ENCODE measurements around the gene DEF6. TPM values are rescaled to one million over a fixed set of nuclear protein-coding genes. Genes with fewer than 3 reads are reported as not detected.
A peak's percentile ranks its signal among the peaks of the same experiment; 100 is the strongest.

DEF6 gene
- total and polyA plus RNA-seq, 2 of the 13 experiments (the other 11 are each of a cell fraction or from before 2014, with no cell fraction given), result 5.2 to 10.0 TPM

DNA sequence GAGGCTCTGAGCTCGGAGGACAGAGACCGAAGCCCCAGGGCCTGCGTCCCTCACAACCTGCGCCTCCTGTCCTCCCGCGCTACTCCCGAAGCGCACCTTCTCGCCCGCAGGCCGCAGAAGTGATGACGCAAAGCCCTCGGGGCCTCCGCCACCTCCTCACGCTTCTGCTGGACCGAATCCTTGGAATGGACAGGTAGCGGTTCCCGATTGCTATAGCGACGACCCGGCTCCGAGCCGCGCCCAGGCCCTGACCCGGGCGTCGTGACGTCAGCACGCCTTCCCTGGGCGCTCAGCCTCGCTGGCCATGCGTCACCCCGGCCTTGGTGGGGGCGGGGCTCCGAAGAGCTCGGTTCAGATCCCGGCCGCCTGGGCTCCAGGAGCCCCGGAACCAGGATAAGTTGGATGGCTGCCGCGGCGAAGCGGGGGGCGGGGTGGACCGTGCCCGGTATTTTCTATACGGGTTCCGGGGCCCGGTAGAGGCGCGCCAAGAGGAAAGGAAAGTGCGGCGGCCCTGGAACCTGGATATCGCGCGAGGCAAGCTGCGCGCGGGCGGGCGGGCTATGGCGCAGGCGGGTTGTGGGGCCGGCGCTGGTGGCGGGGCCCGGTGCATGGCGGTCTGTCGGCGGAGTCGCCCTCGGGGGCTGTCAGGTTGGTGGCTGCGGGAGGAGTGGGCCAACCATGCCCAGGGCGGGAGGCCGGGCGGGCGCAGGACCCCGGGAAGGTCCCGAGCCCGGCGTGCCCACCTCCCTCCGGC, 38.2 kb upstream of the DEF6 start, which contains the start of gene ZNF76 (continued):
- TF ChIP-seq BORCS8-MEF2B (CRISPR knock-in tag; IDR thresholded peaks at IDR 0.05) (peak; percentile 96), ZNF329 (CRISPR knock-in tag; IDR thresholded peaks at IDR 0.05; ENCODE audit: low read depth) (0 out of 2 replicates have a peak, but pooled peaks have one; percentile 37), ZNF33B (CRISPR knock-in tag; IDR thresholded peaks at IDR 0.05) (peak; percentile 22), ZNF143 (CRISPR knock-in tag; IDR thresholded peaks at IDR 0.05) (peak; percentile 68; the same call in 1 of the 2 replicates), BCL6 (CRISPR knock-in tag; IDR thresholded peaks at IDR 0.05) (0 out of 2 replicates have a peak, but pooled peaks have one; percentile 70), ELF3 (CRISPR knock-in tag; IDR thresholded peaks at IDR 0.05) (peak; percentile 80), PPARG (CRISPR knock-in tag; conservative IDR thresholded peaks at IDR 0.05) (peak; percentile 68), SMC3 (IDR thresholded peaks at IDR 0.05; ENCODE audit: low read length) (no peak), CBX2 (IDR thresholded peaks at IDR 0.05; ENCODE audit: low read depth, low read length) (no peak; the same call in 1 of the 2 replicates), CBX2 (CRISPR knock-in tag; IDR thresholded peaks at IDR 0.05; ENCODE audit: low read depth) (no peak; the same call in 1 of the 2 replicates), ZC3H4 (CRISPR knock-in tag; IDR thresholded peaks at IDR 0.05; ENCODE audit: borderline replicate concordance) (peak; percentile 43; the same call in 1 of the 2 replicates), ZNF251 (CRISPR knock-in tag; IDR thresholded peaks at IDR 0.05) (no peak; the same call in 1 of the 2 replicates), ZBTB8A (CRISPR knock-in tag; IDR thresholded peaks at IDR 0.05; ENCODE audit: borderline replicate concordance, low read depth) (peak; percentile 86), SUZ12 (IDR thresholded peaks at IDR 0.05; ENCODE audit: low read depth, low read length) (no peak), POGZ (CRISPR knock-in tag; IDR thresholded peaks at IDR 0.05) (peak; percentile 86), SOX13 (IDR thresholded peaks at IDR 0.05) (peak; percentile 56; the same call in 1 of the 2 replicates), SOX13 (CRISPR knock-in tag; conservative IDR thresholded peaks at IDR 0.05 in 1 of 2, IDR thresholded peaks at IDR 0.05 in 1 of 2) (peak in 1 of 2 experiments; percentile 73; a peak in 2 of 4 replicates), MATR3 (CRISPR knock-in tag; IDR thresholded peaks at IDR 0.05) (no peak), SMARCC2 (IDR thresholded peaks at IDR 0.05) (no peak)
- TF ChIP-seq, protein P1, sequence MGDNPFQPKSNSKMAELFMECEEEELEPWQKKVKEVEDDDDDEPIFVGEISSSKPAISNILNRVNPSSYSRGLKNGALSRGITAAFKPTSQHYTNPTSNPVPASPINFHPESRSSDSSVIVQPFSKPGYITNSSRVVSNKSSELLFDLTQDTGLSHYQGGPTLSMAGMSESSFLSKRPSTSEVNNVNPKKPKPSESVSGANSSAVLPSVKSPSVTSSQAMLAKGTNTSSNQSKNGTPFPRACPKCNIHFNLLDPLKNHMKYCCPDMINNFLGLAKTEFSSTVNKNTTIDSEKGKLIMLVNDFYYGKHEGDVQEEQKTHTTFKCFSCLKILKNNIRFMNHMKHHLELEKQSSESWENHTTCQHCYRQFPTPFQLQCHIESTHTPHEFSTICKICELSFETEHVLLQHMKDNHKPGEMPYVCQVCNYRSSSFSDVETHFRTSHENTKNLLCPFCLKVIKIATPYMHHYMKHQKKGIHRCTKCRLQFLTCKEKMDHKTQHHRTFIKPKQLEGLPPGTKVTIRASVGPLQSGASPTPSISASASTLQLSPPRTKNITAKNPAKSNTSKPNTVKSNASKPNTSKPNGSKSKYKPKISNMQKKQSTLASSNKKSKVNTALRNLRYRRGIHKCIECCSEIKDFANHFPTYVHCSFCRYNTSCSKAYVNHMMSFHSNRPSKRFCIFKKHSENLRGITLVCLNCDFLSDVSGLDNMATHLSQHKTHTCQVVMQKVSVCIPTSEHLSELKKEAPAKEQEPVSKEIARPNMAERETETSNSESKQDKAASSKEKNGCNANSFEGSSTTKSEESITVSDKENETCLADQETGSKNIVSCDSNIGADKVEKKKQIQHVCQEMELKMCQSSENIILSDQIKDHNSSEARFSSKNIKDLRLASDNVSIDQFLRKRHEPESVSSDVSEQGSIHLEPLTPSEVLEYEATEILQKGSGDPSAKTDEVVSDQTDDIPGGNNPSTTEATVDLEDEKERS (CRISPR knock-in tag; IDR thresholded peaks at IDR 0.05), result peak; percentile 41; the same call in 1 of the 2 replicates
- TF ChIP-seq, protein P2, sequence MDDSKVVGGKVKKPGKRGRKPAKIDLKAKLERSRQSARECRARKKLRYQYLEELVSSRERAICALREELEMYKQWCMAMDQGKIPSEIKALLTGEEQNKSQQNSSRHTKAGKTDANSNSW (CRISPR knock-in tag; IDR thresholded peaks at IDR 0.05; ENCODE audit: borderline replicate concordance), result peak; percentile 96
- TF ChIP-seq, protein P3, sequence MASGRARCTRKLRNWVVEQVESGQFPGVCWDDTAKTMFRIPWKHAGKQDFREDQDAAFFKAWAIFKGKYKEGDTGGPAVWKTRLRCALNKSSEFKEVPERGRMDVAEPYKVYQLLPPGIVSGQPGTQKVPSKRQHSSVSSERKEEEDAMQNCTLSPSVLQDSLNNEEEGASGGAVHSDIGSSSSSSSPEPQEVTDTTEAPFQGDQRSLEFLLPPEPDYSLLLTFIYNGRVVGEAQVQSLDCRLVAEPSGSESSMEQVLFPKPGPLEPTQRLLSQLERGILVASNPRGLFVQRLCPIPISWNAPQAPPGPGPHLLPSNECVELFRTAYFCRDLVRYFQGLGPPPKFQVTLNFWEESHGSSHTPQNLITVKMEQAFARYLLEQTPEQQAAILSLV (CRISPR knock-in tag; IDR thresholded peaks at IDR 0.05; ENCODE audit: borderline replicate concordance), result peak; percentile 99
- TF ChIP-seq, protein P4, sequence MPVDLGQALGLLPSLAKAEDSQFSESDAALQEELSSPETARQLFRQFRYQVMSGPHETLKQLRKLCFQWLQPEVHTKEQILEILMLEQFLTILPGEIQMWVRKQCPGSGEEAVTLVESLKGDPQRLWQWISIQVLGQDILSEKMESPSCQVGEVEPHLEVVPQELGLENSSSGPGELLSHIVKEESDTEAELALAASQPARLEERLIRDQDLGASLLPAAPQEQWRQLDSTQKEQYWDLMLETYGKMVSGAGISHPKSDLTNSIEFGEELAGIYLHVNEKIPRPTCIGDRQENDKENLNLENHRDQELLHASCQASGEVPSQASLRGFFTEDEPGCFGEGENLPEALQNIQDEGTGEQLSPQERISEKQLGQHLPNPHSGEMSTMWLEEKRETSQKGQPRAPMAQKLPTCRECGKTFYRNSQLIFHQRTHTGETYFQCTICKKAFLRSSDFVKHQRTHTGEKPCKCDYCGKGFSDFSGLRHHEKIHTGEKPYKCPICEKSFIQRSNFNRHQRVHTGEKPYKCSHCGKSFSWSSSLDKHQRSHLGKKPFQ (CRISPR knock-in tag; IDR thresholded peaks at IDR 0.05; ENCODE audit: insufficient replicate concordance), result peak; percentile 88
- TF ChIP-seq, protein P5, sequence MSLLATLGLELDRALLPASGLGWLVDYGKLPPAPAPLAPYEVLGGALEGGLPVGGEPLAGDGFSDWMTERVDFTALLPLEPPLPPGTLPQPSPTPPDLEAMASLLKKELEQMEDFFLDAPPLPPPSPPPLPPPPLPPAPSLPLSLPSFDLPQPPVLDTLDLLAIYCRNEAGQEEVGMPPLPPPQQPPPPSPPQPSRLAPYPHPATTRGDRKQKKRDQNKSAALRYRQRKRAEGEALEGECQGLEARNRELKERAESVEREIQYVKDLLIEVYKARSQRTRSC (CRISPR knock-in tag; IDR thresholded peaks at IDR 0.05; ENCODE audit: low read depth), result no peak; the same call in 1 of the 2 replicates

Data from HepG2 (cell line).